ENCODE measurements around the gene KCNQ1. TPM values are rescaled to one million over a fixed set of nuclear protein-coding genes. Genes with fewer than 3 reads are reported as not detected.

The KCNQ1 gene
- polyA plus RNA-seq, 1 donor (not counting 4 experiments of a cell fraction or from before 2014, with no cell fraction given), result not detected

- TF ChIP-seq EZH2 (IDR thresholded peaks at IDR 0.05; ENCODE audit: low read length), result no peak
- TF ChIP-seq CTCF (optimal IDR thresholded peaks at IDR 0.05 in 1 of 3, IDR thresholded peaks at IDR 0.05 in 1 of 3, conservative IDR thresholded peaks at IDR 0.05 in 1 of 3; ENCODE audit: extremely low read depth in 1 of 3, insufficient read depth in 2 of 3, low read length in 3 of 3), result no peak
- no peak for FAIRE-seq
- Histone ChIP-seq H3K36me3 (ENCODE audit: control insufficient read depth in 2 of 2, extremely low read depth in 1 of 2, insufficient read depth in 2 of 2, low read length in 2 of 2) (no peaks in the 10 kb centered on the region), H3K27ac (ENCODE audit: control insufficient read depth, insufficient read depth, low read length) (peak within 1 kb of the TSS; percentile 52), H3K79me2 (ENCODE audit: control insufficient read depth, insufficient read depth, low read length) (peaks cover 26% of the 10 kb centered on the region), H2AFZ (ENCODE audit: control insufficient read depth, low read length) (peak within 1 kb of the TSS; percentile 38), H4K20me1 (ENCODE audit: control insufficient read depth, extremely low read depth, insufficient read depth, low read length) (no peaks in the 10 kb centered on the region), H3K9me3 (ENCODE audit: control insufficient read depth, low read depth, low read length) (no peaks in the 10 kb centered on the region), H3K9ac (ENCODE audit: control insufficient read depth, extremely low read depth, insufficient read depth, low read length) (peak within 1 kb of the TSS; percentile 80), H3K4me2 (ENCODE audit: control insufficient read depth, extremely low read depth, insufficient read depth, low read depth, low read length) (peak within 1 kb of the TSS; percentile 65), H3K9me1 (ENCODE audit: control insufficient read depth, extremely low read depth, insufficient read depth, low read length) (no peaks in the 10 kb centered on the region), H3K4me3 (ENCODE audit: control insufficient read depth in 2 of 3, extremely low read depth in 1 of 3, insufficient read depth in 2 of 3, low read depth in 1 of 3, low read length in 3 of 3) (peak within 1 kb of the TSS; percentile 48 to 77 (median 59)), H3K4me1 (ENCODE audit: control insufficient read depth, extremely low read depth, insufficient read depth, low read length) (peaks cover 7% of the 10 kb centered on the region), H3K27me3 (ENCODE audit: control insufficient read depth, extremely low read depth, insufficient read depth, low read length) (peaks cover 2% of the 10 kb centered on the region)
- DNase-seq (ENCODE audit: low read depth, low spot score), result peak; percentile 49
- dilution Hi-C loops (cut with MboI; ENCODE audit: extremely low pct_ligation_motif_present, low sequenced_read_pairs), result no loop called here
These were observed 255.0 kb downstream of the KCNQ1 start, which contains the start of gene KCNQ1OT1 for GRCh38 chr11:2699531-2700414. Gene KCNQ1OT1 (minus strand): TSS chr11:2699994.

- Histone ChIP-seq H3K79me2 (ENCODE audit: control insufficient read depth, insufficient read depth, low read length) (peaks cover 21% of the 10 kb centered on the region), H4K20me1 (ENCODE audit: control insufficient read depth, extremely low read depth, insufficient read depth, low read length) (no peaks in the 10 kb centered on the region), H3K9me1 (ENCODE audit: control insufficient read depth, extremely low read depth, insufficient read depth, low read length) (no peaks in the 10 kb centered on the region), H3K9me3 (ENCODE audit: control insufficient read depth, low read depth, low read length) (no peaks in the 10 kb centered on the region), H3K4me1 (ENCODE audit: control insufficient read depth, extremely low read depth, insufficient read depth, low read length) (peaks cover 7% of the 10 kb centered on the region), H3K27ac (ENCODE audit: control insufficient read depth, insufficient read depth, low read length) (peak overlapping the region; percentile 52), H3K9ac (ENCODE audit: control insufficient read depth, extremely low read depth, insufficient read depth, low read length) (peak overlapping the region; percentile 80), H3K36me3 (ENCODE audit: control insufficient read depth in 2 of 2, extremely low read depth in 1 of 2, insufficient read depth in 2 of 2, low read length in 2 of 2) (no peaks in the 10 kb centered on the region), H3K4me2 (ENCODE audit: control insufficient read depth, extremely low read depth, insufficient read depth, low read depth, low read length) (peak overlapping the region; percentile 65), H3K27me3 (ENCODE audit: control insufficient read depth, extremely low read depth, insufficient read depth, low read length) (peaks cover 2% of the 10 kb centered on the region), H2AFZ (ENCODE audit: control insufficient read depth, low read length) (peak overlapping the region; percentile 38), H3K4me3 (ENCODE audit: control insufficient read depth in 2 of 3, extremely low read depth in 1 of 3, insufficient read depth in 2 of 3, low read depth in 1 of 3, low read length in 3 of 3) (peak overlapping the region; percentile 48 to 60 (median 59))
- FAIRE-seq, result no peak
- dilution Hi-C loops (cut with MboI; ENCODE audit: extremely low pct_ligation_motif_present, low sequenced_read_pairs), result no loop called here
- DNase-seq (ENCODE audit: low read depth, low spot score), result no peak
- no peak for TF ChIP-seq EZH2 (IDR thresholded peaks at IDR 0.05; ENCODE audit: low read length)
- TF ChIP-seq CTCF (optimal IDR thresholded peaks at IDR 0.05 in 1 of 3, IDR thresholded peaks at IDR 0.05 in 1 of 3, conservative IDR thresholded peaks at IDR 0.05 in 1 of 3; ENCODE audit: extremely low read depth in 1 of 3, insufficient read depth in 2 of 3, low read length in 3 of 3), result no peak
These were observed 255.8 kb downstream of the KCNQ1 start for GRCh38 chr11:2700415-2701211.

All from keratinocyte (primary cell).